GM19240 (cell line): ENCODE data around the gene NUDT3.

Experiments used
- DNase-seq: peaks from one replicate; pipeline ENCODE4 v3.0.0; 2011; ENCODE audit warnings: low spot score; ENCODE audit not compliant: insufficient read length

NUDT3 gene

DNA sequence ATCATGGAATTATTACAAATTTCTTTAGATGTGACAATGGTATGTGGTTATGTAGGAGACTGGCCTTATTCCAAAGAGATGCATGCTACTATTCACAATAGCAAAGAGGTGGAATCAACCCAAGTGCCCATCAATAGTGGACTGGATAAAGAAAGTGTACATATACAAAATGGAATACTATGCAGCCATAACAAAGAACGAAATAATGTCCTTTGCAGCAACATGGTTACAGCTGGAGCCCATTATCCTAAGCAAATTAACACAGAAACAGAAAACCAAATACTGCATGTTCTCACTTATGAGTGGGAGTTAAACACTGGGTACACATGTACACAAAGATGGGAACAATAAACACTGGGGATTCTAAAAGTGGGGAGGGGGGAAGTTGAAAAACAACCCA is 69.7 kb downstream of the NUDT3 start:
- DNase-seq, result no peak

DNA sequence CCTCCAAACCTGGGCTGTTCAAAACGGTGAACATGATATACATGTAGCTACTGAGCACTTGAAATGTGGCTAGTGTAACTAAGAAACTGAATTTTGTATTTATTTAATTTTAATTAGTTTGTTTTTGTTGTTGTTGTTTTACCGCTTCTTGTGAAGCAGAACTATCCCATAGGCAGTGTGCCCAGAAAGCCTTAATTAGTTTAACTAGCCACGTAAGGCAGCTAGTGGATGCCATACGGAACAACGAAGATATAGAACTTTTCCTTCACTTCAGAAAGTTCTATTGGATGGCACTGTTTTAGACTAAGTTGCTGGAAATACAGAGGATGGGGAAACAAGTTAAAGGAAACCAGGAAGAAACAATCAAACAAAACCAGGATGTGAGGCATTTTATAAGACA is 70.6 kb downstream of the NUDT3 start:
- no peak for DNase-seq

DNA sequence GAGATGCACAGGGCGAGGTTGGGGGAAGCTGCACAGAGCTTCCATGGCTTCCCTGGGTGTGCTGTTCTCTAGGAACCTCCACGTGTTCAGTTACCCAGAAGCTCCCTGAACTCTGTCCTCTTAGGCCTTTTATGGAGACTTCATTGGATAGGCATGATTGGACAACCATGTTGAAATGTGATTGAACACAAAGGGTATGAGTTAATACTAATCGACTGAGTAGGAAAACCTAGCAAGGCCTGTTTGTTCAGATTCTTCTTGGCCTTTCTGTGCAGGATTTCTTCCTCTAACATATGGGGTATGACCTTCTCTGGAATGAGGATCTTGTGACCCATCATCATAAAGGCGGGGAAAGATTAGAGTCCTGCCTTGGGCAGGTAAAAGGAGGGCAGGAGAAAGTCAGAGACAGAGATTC is 73.0 kb downstream of the NUDT3 start:
- no peak for DNase-seq

DNA sequence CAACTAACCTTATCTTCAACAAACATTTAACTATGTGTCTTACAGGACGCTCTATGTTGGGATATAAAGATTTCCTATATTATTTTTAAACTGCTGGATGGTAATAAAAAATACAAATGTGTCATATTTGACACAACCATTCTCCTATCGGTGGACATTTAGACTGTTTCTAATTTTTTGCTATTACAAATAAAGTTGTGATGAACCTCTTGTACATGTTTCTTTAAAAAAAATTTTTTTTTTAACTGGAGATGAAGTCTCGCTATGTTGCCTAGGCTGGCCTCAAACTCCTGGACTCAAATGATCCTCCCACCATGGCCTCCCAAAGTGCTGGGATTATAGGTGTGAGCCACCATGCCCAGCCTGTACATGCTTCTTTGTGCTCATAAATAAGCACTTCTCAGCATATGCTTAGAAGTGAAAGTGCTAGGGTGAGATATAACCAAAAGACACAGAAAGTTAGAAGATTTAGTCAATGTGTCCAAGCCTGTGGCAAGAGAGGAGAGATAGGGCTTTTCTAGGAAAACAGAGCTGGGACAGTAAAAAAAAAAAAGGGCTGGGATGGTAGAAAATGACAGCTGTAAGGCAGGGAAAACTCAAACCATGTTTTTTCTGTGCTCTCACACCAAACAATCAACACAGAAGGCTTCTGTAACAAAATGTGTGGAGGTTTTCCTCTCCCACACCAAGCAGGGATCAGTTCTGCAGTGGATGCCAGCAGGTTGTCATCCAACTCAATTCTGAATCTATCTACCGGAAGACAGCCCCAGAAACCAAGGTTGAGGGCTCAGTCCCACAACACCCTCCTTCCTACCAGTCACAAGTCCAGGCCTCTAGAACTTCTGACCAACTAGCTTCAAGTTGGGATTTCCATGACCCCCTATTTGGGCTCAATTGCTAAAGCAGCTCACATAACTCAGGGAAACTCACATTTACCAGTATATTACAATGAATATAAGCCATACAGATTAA is 73.7 kb downstream of the NUDT3 start:
- DNase-seq, result no peak

DNA sequence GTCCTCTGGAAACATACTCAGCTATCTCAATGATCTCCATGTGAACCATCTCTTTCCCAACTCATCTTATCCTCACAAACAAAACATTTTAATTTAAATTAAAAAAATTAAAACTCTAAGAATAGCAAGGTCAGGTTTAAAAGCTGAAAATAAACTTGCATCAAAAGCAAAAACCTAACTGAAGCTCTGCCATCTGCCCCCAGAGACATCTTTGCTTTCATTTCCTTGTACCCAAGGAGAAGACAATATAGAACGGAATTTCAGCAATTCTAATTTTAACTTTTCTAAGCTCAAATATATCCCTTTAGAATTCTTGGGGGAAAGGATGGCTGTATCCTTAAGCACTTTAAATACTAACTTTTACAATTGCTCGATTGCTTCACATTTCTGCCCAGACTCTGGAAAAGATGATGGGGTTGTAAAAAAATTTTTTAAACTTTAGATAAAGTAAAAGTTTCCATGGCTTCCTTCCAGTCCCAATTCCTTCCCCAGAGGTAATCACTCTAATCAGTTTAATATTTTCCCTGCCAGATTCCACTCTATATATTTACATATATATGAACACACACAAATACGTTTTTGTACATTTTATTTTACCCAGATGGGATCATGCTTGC is 74.5 kb downstream of the NUDT3 start:
- no peak for DNase-seq

DNA sequence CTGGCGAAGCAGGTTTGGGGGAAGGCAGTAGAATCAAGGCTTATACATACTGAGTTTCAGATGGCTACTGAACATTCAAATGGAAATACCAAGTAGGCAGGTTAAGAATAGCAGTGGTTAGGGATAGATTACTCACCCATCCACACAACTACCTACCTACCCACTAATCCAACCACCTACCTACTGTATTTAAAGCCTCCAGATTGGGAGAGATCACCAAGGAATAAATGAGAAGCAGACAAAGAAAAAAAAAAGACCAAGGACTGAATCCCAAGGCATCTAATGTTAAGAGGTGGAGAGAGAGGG is 75.3 kb downstream of the NUDT3 start:
- no peak for DNase-seq

DNA sequence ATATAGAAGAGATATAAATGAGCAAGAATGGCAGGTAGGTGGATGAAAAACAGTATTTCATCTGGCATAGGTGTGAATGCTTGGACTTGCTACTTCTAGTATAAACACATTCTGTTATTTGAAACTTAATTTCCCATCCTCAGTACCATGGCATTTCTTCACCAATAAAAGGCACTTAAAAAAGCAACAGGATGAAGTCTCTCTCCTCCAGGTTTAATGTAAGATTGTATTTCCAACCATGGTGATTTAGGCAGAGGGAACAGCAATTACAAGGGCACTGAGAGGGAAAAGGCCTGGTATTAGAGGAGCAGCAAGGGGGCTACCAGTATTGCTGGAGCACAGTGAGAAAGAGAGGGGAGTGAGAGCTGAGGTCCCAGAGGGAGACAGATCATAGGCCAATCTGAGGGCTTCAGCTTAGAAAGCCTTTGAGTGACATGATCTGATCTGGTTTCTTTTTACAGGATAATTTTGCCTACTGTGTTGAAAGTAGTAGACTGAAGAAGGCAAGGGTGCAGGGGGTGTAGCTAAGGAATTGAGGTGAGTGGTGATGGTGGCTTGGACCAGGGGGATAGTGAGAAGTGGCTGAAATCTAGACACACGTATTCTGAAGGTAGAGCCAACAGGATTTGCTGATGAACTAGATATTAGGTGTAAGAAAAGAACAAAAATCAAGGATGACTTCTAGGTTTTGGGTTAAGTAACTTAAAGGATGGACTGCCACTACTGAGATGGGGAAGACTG is 75.9 kb downstream of the NUDT3 start:
- DNase-seq, result no peak

DNA sequence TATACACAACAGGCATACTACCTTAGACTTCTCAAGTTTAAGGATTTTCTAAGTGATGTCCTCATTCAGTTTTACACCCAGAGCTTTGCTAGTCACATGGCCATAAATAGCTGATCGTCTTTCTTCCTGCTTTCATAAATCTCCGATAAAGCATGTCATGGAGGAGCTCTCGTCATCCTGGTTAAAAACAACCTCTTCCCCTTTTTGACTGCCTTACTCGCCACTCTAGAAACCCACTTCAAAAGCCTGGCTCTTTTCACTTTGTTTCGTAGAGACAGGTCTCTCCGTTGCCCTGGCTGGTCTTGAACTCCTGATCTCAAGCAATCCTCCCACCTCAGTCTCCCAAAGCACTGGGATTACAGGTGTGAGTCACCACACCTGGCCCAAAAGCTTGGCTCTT is 76.7 kb downstream of the NUDT3 start:
- no peak for DNase-seq

DNA sequence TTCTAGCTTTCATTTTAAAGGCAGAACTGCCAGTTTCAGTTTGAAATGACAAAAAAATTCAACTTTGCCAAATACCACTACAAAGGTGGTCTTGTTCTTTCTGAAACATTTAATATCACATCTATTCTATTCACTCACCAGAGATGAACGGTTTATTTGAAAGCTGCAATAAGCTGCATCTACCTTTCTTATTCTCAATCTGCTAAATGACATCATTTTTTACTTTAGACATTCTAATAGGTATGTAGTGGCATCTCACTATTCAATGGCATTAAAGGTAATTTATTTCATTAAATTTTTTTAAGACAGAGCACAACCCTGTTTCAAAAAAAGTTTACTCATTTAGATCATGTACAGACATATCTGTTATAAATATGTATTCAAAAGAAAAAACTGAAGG is 77.2 kb downstream of the NUDT3 start:
- no peak for DNase-seq

DNA sequence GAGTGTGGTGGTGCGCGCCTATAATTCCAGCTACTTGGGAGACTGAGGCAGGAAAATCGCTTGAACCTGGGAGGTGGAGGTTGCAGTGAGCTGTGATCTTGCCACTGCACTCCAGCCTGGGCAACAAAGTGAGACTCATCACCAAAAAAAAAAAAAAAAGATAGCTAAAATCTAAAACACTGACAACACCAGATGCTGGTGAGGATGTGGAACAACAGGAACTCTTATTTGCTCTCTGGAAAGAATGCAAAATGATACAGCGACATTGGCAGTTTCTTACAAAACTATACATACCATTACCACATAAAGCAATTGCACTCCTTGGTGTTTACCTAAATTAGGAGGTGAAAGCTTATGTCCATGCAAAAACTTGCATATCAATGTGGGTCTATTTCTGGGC is 80.2 kb downstream of the NUDT3 start:
- DNase-seq, result no peak

DNA sequence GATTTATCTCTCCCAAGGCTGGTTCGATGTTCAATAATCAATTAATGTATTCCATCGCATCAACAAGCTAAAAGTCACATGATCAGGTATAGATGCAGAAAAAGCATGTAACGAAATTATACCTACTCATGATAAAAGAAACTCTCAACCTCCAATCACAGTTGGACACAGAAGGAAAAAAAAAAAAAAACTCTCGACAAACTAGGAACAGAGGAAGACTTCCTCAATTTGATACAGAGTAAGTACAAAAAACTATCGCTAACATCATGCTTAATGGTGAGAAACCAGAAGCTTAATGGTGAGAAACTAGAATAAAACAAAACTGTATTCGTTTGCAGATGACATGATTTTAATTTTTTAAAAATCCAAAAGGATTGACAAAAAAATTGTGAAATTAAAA is 81.7 kb downstream of the NUDT3 start:
- DNase-seq, result no peak

DNA sequence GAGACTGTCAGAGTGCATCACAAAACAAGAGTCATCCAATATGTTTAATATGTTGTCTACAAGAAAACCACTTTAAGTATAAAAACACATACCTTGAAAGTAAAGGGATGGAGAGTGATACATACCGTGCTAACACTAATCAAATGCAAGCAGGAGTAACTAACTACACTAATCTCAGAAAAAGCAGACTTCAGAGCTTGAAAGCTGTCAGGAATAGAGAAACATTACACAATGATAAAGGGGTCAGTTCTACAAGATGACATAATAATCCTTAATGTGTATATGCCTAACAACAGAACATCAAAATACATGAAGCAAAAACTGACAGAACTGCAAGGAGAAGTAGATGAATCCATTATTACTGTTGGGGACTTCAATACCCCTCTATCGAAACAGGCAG is 84.0 kb downstream of the NUDT3 start:
- no peak for DNase-seq

DNA sequence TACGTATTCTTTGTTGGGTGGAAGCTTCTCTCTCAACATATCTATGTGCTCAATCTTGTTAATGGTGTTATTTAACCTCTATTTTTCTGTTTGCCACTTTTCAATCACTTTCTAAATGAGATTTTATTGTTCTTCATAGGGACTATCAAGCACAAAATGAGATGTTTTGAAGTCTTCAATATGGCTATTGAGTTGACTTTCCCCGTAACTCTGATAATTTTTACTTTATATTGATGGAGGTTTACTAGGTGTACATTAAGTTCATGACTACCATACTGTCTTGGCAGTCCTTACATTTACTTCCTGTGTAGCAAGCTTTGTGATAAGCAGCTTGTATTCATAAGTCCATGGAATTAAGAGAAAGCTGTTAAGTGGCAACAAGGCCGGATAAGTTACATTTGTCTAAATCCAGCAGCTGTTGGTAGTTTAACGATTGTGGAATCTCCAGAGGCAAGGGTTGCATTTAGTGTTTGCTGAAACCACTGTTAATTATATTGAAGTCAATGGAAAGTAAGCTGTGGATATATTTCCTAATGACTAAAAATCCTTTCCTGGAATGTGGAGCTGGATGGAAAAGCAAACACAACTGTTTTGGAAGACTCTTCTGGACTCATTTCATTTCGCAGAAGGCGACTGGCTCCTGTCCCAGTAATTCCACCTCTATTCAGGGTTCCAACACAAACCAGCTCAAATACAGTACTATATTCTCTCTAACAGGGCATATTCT is 86.3 kb downstream of the NUDT3 start:
- DNase-seq, result no peak

DNA sequence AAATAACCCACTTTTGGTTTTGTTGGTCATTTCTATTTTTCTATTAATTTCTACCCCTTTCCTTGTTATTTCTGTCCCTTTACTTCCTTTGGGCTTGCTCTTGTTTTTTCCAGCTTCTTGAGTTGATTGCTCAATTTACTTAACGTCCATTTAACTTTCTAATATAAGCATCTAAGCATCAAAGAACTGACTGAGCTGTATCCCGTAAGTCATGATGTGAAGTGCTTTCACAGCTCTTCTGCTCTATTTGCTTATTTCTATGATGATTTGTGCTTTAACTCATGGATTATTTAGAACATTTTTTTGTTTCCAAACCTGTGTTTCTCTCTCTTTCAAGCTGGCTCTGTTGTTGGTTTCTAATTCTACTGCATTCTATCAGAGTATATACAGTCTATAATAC is 87.0 kb downstream of the NUDT3 start:
- DNase-seq, result no peak

DNA sequence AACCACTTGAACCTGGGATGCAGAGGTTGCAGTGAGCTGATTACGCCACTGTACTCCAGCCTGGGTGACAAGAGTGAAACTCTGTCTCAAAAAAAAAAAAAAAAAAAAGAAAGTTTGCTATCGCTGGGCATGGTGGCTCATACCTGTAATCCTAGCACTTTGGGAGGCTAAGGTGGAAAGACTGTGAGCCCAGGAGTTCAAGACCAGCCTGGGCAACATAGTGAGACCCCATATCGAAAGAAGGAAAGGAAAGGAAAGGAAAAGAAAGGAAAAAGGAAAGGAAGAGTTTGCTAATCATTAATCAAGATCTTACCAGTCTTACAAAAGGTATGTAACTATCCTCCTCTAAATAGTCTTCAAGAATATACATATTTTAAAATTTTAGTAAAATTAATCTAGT is 88.3 kb downstream of the NUDT3 start:
- no peak for DNase-seq

DNA sequence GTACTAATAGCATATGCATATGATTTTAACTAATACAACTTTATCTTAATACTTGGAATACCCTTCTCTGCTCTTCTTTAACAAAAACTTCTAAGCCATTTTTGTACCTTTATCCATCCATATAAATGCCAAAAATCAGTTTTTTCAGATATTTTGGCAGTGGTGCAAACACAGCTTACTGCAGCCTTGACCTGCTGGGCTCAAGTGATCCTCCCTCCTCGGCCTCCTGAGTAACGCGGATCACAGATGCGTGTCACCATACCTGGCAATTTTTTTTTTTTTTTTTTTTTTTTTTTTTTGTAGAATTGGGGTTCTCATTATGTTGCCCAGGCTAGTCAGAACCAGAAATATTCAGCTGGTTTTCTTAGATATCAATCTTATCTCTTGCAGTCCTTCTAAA is 89.5 kb downstream of the NUDT3 start:
- no peak for DNase-seq

DNA sequence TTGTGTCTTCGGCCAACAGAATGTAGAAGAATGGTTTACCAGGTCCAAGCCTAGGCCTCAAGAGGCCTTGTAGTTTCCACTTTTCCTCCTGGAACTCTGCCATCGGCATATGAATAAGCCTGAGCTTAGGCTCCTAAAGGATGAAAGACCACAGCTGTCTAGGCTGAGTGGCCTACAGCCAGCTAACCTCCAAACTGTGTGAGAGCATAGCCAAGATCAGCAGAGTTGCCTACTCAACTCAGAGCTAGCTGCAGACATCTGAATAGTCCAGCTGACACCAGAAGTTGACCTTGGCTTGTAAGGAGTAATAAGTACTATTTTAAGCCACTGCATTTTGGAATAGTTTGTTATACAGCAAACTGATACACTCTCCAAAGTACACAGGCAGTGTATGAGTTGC is 91.1 kb downstream of the NUDT3 start:
- no peak for DNase-seq

DNA sequence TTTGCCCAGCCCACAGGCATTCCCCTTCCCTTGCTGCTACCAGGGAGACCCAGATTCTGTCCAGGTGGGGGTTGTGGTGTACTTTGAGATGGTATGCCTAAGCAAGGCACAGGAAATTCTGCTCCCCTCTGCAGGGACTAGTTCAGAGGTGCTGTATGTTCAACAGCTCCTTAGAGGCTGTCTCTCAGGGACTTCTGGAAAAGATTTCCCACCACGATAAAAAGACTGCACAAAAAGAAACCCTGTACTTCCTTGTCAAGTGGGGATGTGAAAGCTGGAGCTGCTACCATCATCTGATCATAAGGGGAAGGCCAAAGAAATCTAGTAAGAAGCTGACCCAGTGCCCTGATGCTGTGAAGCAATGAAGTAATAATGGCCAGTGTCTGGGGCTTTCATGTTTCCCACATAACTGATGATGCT is 92.1 kb downstream of the NUDT3 start:
- no peak for DNase-seq

DNA sequence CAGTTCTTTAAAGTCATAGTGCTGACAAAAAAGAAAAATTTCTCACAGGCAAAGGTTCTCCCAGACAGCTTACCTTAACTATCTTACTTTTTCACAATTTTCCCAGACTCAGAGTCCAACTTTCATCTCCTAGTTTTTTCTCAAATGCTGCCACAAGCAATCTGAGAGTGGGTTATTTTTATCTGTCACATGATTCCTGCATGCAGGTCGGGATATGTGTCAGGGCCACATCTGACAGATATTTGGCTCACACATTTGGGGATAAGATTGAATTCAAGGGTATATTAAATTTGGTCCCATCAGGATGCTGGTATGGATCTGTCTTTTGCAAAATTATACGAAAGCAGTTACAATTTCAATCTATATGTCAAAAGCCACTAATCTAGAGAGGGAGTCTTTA is 93.5 kb downstream of the NUDT3 start:
- no peak for DNase-seq

DNA sequence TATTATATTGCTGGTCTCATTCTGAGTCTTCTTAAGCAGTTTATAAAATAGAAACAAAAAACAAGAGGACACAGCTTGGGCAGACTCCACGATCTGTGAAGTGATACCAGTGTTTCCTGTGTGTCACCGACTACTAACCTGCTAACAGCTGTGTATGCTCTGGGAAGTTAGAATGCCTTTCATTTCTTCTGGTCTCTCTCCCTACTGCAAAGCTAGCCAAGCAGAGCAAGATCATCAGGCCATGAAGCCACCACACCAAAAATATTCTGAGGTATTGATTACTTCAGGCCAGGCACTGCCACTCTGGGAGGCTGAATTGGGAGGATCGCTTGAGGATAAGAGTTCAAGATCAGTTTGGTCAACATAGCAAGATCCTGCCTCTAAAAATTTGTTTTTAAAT is 96.7 kb downstream of the NUDT3 start:
- DNase-seq, result no peak

DNA sequence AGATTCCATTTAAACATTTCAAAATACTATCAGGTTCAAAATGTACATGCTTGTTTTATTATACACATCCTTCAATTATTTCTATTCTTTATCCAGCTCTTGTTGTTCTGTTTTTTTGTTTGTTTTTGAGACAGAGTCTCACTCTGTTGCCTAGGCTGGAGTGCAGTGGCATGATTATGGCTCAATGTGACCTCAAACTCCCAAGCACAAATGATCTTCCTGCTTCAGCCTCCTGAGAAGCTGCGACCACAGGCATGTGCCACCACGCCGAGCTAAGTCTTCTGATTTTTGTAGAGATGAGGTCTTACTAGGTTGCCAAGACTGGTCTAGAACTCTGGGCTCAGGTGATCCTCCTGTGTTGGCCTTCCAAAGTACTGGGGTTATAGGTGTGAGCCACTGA is 99.5 kb downstream of the NUDT3 start:
- DNase-seq, result no peak

DNA sequence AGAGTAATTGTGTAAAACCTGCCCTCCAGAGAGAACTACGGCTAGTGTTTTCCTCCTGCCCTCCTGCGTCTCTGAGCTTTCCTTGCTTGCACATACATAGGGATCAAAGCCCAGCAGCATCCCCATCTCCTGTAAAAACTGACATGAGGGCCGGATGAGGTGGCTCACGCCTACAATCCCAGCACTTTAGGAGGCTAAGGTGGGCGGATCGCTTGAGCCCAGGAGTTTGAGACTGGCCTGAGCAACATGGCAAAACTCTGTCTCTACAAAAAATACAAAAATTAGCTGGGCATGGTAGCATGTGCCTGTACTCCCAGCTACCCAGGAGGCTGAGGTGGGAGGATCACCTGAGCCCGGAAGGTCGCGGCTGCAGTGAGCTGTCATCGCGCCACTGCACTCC is 103.3 kb downstream of the NUDT3 start:
- DNase-seq, result no peak
